A549 treated with CORT108297 at 1 μM for 4 hours (cell line): ENCODE data around the gene FAM98B. TPM values are rescaled to one million over a fixed set of nuclear protein-coding genes. Genes with fewer than 3 reads are reported as not detected.

ENCODE experiments used
- total RNA-seq: library from RNA; stranded (reverse); fragments of 200-300 nt; extraction: Qiagen RNA extraction; gene quantifications from 5 replicates; pipeline ENCODE4 v1.2.3, GENCODE V29; 2022

FAM98B gene
- total RNA-seq, result 9.2 to 13.6 TPM (median 10.3 TPM) in 5 replicates

DNA sequence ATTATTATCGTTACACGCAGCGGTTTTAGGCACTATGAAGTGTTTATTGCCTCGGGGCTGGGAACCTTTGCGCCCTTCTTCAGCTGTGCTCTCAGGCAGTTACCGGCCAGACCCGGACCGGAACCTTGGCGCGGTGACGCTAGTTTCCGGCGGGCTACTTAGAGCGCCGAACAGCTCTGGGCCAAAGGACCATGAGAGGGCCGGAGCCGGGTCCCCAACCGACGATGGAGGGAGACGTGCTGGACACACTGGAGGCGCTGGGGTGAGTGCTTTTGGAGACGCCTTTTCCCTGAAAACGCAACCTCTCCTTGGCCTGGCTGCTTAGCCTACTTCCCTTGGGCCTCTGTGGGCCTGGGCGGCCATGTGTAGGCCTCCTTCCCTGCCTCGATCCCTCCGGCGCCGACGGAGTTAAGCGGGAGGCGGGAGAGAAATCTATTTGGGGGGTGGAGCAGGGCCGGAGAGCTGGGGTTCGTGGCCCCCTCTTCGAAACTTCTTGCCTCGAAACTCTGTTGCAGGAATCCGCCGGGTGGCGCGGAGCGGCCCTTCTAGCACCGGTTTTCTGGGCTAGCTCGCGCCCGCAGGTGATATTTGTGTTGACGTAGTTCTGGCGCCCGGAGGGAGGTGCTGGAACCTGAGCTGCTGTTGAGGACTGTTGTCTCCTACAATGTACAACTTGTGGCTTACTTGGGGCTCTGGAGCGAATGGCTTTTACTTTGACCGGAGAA lies at the start of gene FAM98B:
Gene FAM98B (plus strand): TSS at position 157 of the 725 bp plus-strand sequence. CDS start 35 bp downstream, at position 192.

Other genes with a start within 250 kb of the FAM98B start
- 7.3 to 9.5 TPM (median 8.6 TPM) in 5 replicates for gene SPRED1, start 201.3 kb upstream of the FAM98B start, total RNA-seq
- 0.16 to 0.36 TPM (median 0.25 TPM) in 5 replicates for gene RASGRP1, start 110.7 kb downstream of the FAM98B start, total RNA-seq